T-helper 2 cell (primary cell): Measurements from ENCODE around the gene CDH20.
"Not testable (repeated sequence)": the region's sequence is repeated elsewhere in the genome, so short reads cannot be mapped to it uniquely, and the experiment has no call there.

Source experiments
- DNase-seq, 5 experiments: peaks; one replicate each; pipeline versions ENCODE4 v3.0.0 to v3.0.0-alpha.2; 2012 to 2022

Gene CDH20

DNA sequence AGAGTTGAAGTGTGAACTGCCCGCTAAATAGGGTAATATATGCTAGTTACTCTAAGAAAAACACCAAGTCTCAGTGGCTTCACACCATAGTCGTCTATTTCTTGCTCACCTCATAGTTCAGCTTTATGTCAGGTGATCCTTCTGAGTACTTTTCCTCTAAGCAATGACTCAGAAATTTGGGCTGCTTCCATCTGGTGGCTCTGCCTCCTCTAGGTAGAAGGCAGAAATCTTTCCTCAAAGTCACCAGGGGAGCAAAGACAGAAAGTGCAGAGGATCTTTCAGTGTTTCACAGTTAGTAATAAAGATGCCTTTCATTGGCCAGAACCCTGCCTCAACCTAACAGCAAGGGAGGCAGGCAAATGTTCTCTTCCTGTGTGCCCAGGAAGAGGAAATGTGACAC is 17.3 kb downstream of the CDH20 start:
- no peak for DNase-seq

DNA sequence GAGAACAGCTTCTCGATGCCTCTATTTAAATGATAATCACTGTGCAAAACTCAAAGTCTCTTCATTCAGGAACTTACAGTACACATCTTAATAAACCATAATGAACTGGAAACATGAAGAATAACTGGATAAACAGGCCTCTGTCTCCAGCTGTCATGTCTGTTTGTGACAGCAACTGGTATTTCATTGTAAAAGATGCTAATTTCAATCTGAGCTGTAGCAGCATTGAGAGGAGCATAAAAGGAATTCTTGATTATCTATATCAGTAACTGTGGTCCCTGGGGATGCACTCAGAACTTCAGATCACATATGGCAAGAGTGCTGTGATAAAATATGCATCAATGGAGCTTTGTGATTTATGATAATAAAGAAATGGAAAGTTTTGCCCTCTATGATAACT is 18.8 kb downstream of the CDH20 start:
- no peak for DNase-seq

DNA sequence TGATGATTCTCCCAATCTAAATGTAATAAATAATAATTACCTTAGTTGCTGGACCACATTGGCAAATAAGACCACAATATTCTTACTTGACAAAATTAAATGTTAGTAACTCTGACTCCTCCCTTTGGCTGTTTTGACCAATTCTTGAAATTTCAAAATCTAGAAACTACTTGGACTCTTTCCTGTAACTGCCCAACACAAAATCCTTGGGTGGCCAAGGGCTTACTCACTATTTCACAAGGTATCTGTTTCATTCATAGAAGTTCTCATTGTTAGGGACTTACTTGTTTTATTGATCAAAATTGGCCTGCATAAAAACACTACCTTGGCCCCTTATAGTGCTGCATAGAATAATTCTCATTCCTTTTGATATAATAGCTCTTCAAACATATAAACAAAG is 19.4 kb downstream of the CDH20 start:
- DNase-seq: no peak

DNA sequence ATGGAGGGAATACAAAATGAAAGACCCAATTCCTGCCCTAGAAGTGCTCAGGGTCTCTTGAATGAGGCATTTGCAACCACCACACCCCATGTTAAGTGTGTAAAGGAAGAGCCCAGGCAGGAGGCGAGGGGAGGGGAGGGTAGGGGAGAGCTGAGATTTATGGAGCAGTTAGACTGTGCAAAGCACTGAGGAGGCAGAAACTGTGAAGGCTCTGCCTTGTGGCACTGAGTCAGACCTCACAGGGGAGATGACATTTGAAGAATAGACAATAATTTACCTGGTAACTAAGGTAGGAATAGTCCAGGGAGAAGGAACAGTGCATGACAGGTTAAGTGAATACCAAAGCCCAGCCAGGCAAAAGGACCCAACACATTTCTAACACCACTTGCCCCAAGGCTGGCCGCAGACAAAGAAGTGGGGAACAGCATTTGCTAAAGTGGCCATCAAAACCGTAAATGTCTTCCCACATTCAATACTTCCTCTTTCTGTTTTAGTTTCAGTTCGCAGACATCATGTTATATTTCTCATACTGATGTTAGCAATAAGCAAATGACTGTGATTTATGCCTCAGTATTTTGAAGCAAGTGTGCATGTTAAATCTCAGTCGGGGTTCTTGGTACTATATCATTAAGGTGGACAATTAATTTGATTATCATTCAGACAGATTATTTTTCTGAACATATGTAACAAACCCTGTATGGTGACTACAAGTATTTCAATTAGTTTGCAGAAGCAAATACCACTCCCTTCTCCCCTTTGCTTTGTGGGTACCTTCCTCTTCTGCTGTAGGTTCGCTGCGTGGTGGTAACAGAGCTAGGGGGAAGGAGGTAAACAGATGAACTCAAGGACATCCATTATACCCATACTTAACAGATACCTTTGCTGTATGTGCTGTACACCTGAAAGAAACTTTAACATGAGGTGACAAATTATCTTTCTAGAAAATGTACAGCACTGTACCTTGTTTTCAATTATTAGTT is 27.5 kb downstream of the CDH20 start:
- DNase-seq: peak in 1 of 5 experiments; percentile 4

DNA sequence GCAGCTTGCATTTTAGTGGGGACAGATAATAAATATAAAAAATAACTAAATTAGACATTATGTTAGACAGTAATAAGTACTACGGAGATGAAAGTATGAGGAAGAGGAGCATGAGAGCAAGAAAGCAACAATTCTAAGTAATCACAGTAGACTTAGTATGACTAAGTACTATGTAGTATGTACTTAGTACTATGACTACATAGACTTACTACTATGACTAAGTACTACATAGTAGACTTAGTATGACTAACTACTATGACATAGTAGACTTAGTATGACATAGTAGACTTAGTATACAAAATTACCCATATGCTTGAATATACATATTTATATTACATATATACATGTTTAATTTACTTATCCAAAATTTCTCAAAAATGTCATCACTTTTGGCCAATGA is 29.3 kb downstream of the CDH20 start:
- no peak for DNase-seq

DNA sequence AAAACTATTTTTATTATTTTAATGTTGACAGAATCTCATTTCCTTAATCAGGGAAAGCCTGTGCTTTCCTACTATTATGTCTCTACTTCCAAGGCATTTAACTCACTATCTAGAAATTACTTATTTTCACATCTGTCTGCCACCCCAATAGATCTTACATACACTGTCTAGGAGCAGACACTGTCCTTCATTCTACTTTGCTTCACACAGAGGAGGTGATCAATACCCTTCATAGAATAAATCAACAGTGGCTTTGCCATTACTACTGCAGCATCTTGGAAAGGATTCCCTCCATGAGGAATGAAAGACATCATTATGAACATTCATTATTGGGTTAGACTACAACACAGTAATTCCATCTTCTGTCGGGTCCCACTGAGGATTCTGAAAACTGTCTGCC is 31.7 kb downstream of the CDH20 start:
- DNase-seq: no peak

DNA sequence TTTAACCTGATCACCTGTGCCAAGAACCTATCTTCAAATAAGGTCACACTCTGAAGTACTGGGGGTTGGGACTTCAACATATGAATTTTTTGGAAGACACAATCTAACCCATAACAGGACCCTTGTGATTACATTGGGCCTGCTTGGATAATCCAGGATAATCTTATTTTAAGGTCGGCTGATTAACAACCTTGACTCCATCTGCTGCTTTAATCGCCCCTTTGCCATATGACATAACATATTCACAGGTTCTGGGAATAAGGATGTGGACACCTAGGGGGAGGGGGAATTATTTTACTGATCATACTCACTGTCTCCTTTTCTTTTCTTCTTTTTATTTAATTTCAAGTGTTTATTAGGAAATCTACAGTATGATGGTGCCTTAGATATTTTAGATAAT is 34.8 kb downstream of the CDH20 start:
- DNase-seq: no peak

DNA sequence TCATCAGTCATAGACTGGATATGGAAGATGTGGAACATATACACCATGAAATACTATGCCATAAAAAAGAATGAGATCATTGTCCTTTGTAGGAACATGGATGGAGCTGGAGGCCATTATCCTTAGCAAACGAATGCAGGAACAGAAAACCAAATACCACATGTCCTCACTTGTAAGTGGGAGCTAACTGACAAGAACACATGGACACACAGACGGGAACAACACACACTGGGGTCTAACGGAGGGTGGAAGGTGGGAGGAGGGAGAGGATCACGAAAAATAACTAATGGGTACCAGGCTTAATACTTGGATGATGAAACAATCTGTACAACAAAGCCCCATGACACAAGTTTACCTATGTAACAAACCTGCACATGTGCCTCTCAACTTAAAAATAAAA is 36.4 kb downstream of the CDH20 start:
- not testable (repeated sequence) for DNase-seq

DNA sequence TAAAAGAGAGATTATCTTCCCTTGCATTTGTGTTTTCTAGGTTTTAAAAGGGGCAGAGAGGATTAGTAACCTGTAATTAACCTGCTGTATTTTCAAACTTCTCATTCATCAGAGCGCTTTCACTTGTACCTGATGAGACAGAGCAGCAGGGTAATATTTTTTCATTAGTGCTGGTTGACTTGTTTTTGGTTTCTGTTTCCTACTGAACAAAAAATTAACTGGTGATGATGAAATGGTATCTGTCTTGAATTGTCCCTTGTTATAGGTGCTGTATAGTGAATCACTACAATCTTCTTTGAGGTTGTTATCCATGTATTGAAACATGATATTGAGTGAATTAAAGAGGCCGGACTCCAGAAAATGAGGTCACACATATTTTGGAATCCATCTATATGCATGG is 37.9 kb downstream of the CDH20 start:
- DNase-seq: no peak

DNA sequence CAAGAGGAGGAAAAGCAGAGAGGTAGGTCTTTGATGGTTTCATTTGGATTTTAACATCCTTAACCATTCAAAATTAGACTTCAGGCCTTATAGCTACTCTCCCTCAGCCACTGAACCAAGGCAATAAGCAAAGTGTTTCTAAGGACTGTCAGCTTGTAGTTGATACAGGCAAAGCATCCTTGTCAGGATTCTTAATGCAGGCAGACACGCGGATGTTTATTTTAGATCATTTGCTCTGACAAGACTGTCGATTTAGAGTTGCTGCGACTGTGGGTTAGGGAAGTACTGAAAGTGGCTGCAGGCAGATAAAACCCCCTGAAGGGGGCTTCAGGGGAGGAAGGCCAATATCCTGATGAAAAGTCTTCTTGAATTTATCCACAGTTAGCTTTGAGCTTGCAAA is 46.6 kb downstream of the CDH20 start:
- DNase-seq: no peak

DNA sequence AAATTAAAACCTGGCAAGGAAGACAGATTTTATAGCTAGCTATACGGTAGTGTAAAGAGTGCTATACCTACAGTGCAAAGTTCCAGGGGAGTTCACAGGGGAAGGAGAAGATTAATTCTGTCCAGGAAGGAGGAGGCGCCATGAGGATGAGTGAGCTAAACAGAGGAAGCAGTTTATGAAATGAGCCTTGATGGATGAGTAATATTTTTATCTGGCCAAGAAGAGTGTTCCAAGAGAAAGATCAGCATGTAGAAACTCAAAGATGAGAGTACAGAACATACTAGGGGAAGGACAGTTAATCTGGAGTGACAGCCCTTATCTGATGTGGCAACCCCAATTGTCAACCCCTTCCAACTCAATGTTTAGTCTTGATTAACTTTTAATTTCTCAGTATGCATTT is 54.8 kb downstream of the CDH20 start:
- DNase-seq: no peak

DNA sequence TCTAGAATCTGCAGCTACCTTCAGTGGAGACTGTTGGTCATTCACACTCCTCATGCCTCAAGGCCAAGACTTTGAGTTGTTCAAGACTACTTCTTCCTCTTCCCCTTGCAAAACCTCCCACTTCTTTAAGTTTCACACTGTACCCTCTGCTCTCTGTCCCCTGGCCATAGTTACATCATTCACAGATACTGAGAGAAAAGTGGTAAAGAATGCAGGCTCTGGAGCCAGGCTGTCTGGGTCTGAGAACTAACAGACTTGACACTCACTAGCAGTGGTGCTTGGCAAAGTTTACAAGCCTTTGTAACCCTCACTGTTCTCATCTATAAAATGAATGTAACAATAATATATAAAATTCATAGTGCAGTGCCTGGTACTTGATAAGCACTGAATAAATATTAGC is 61.8 kb downstream of the CDH20 start:
- DNase-seq: no peak

DNA sequence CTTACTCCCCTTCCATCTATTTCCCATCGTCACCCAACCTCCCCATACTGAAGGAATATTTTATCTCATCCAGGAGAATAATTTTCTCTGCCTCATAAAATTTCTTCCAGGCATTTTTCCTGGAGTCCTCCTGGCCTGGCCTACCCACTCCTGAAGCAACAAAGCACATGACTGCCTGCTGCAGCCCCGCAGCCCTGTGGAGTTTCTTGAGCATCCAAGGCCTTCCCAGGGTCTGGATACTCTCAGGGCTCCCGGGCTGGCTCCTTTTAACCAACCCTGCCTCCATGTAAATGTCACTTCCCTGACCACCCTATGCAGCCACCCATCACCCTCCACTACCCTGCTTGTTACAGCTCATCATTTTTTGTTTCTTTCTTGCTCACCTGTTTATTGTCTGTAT is 64.0 kb downstream of the CDH20 start:
- DNase-seq: no peak

DNA sequence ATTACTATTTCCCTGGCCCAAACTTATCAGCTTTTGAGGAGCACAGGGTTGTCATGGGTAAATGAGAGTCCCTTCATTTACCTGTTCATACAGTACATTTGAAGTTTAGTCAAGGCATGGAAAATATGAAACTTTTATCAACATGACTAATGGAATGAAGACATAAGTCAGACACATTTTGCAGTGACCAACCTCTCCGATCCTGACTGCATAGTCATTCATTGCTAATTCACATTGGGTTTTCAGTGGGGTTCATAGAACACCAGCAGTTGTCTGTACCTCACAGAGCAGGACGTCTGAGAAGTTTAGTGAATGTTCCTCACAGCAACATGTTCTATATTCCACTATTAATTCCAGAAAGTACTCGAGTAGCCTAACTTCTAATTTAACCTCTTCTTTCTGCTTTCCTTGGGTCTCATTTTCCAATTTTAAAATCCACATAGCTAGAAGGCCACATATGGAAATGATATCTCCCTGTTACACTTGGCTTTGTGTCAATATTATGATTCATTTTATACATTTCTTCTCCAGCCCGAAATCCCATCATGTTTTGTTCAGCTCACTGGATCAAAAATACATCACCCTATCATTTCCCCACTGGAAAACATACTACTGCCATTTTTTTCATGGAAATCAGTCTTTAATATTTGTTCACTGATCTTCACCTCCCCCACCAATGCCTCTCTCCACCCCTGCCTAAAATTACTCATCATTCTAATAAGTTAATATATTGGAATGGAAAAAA is 65.9 kb downstream of the CDH20 start:
- no peak for DNase-seq

DNA sequence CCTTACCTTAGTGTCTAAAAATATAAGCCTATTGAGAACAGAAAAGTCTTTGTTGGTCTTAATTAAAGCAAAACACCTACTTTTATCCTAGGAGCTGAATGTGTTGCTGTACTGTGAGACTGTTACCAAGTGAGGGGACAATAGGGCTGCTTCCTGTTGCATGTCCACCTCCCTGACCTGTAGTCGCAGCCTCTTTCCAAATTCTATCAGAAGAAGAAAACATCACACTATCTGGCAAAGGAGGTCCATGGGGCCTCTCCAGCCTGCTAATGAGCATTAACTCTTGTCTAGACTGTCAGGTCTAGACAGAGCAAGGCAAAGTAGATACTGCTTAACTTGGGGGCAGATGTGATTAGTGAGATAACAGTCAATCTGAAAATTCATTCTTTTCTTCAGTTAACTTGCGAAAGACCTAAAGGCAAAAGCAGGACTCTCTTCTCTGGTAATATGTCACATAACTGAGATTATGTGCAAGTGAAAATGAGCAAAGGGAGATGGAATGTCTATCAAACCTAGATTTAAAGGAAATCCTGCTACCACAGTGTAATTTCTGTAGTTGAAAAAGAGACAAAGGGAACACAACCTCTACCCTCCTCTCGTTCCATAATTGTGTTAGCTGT is 66.9 kb downstream of the CDH20 start:
- DNase-seq: peak in 1 of 5 experiments; percentile 42

DNA sequence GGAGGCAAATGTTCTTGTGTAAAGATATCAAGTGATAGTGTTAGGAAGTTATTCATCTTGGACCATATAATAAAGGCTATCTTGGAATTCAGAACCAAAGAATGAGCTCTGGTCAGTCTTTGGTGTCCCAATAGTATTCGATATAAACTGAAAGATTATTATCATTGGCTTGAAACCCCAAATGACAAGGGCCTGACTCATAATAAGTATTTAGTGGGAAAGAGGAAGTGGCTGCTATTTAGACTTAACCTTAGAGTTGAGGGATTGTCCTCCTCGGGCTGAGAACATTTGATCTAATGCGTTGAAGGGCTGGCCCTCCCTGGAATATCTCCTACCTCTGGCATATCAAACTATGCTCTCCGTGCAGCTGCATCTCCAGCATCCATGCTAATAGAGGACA is 67.5 kb downstream of the CDH20 start:
- DNase-seq: peak in 1 of 5 experiments; percentile 22

DNA sequence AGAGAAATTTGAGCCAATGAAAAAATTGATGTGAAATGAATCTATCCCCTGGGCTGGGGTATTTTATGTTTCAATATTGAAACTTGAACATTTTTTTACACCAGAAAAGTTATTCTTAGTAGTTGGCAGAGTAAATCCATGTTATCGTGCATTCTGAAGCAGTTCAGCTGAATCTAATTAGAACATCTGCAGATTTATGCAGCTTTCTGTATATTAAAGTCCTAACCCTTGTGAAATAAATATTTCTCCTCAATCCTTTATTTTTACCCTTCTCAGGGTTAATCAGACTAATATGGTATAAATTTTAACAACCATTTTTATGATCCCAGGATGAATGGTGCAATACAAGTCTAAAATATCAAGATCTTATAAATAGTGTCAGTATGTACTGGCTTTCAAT is 69.5 kb downstream of the CDH20 start:
- DNase-seq: no peak

DNA sequence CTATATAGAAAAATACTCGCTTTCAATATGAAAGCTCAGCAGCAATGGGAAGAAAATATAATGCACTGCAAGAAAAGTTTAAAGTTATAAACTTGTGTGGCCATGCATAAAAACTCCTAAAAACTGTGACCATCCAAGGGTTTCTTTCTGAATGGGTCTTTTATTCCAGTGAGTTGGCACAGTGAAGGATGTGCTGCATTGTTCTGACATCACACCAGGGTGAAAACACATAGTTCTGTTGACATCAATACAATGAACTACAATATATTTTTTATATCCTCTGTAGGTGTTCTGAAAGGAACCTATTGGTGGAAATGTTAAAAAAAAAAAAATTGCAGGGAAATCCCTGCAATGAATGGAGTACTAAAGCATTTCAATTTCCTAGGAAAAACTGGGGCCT is 80.2 kb downstream of the CDH20 start:
- no peak for DNase-seq

DNA sequence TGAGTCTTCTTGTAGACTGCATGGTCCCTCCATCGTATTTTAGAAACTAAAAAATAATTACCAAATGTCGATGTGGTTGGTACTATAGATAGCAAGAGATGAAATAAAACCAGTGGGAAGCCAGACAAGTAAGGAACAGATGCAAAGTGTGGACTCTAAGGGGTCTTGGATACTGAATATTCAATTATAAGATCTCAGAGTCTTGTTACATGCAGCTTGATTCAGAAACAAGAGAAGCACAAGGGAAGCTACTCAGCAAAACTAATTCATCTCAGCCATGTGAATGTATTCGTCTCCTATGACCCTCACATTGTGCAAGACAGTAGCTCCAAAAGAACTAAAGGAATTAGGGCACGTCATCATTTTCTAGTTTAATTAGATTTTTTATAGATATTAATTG is 80.9 kb downstream of the CDH20 start:
- DNase-seq: no peak

DNA sequence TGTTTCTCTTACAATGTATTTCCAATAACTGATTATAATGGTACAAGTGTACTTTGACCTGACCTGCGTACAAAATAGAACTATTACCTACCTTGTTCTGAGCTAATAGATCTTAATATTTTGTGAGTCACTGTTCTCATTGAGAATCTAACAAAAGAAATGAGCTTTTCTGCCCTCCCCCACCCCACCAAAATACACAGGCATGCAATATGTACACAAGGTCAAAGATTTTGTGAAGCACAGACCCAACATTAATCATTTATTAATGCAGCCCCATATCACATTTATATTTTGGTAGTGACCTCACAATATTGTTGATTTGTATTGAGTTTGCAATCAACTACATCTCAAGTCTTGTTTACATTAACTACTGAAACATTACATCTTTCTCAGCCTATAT is 86.5 kb downstream of the CDH20 start:
- no peak for DNase-seq

DNA sequence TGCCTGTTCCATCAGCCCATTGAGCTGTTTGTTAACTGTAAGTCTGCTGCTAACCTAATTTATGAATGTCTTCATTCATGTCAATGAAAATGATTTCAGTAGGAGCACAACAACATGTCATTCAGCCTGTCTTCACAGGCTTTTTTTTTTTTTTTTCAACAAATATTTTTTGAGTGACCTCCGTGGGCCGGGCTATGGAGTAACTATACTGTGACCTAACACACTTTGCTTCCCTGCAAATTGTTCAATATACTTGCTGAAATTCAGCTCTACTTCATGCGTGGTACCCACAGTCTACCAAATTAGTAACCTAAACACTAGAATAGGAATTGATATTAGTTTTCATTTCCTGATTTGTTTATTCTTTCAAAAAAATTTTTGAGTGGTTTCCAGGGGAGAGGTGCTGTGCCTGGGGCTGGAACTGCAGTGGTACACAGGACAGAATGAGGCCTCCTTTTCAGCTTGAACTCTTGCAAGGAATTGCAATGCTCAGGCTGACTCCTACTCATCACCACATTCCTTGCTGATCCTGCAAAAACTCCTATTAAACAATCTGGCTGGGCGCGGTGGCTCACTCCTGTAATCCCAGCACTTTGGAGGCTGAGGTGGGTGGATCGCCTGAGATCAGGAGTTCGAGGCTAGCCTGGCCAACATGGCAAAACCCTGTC is 87.1 kb downstream of the CDH20 start:
- DNase-seq: no peak

DNA sequence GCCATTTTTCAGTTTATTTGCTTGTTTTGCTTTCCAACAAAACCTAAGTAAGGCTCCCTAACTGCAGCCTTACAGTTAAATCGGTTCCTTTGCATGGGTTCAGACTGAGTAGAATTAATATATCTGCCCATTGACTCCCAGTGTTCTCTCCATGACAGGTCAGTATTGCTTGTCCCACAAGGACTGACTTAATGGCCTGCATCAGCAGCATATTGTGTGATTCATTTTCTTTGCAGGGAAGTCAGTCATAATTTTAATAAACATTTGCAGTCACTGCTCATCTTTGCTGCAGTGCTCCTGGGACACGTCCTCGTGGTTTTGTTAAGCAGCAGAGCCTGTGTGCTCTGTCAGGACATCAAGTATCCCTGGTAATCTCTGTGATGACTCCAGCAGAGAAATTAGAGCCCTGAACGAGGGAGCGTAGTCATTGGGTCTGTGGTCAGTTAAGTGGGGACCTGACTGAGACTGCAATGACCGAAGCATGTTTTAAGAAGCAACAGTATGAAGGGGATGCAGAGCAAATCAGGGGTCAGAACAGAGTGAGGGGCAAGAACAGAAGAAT is 93.3 kb downstream of the CDH20 start:
- no peak for DNase-seq

DNA sequence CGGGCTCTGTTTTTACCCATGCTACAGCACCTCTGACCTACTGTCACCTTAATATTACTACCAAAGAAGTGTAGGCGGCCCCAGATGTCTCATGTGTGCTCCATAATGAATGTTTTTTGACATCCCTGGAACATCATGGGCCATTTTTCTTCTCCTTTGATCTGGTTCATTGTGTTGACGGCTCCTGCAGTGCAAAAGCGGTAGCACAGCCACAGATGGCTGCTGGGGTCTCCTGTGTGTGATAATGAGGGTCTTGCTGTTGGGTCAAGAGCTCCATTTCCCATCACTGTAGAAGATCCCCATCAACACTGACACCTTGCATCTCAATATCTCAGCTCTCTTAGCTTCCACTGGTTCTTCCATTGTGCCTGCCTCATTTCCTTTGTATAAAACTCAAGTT is 95.0 kb downstream of the CDH20 start:
- DNase-seq: no peak
